AG04450 (cell line): ENCODE results near the gene MYO1E. TPM values are rescaled to one million over a fixed set of nuclear protein-coding genes. Genes with fewer than 3 reads are reported as not detected.

Source experiments
- CTCF ChIA-PET: fragments of 300-600, 350-600 bp; formaldehyde crosslinking; extraction: SDS; loops from one replicate; lab custom pipeline; 2022; ENCODE audit warnings: antibody characterized with exemption, inconsistent platforms; lab: Charles Lee
- POLR2A ChIA-PET: fragments of 350-600 bp; formaldehyde crosslinking; extraction: SDS; loops from one replicate; lab custom pipeline; 2021; ENCODE audit warnings: antibody characterized with exemption, inconsistent platforms; lab: Yijun Ruan, JAX
- DNase-seq: peaks from one replicate; pipeline ENCODE4 v3.0.0-alpha.2; 2011; ENCODE audit warnings: low read depth, low spot score
- H3K27ac ChIP-seq: one replicate; pipeline ENCODE4 v1.5.1; 2012; ENCODE audit warnings: low read depth, low read length, control low read depth
- H3K27me3 ChIP-seq: one replicate; pipeline ENCODE4 v1.6.0; 2012; ENCODE audit warnings: low read length; ENCODE audit not compliant: control insufficient read depth, insufficient read depth
- H3K4me3 ChIP-seq: 2 replicates; pipeline ENCODE4 v1.5.1; 2011; ENCODE audit warnings: mild to moderate bottlenecking, low read depth, low read length, control low read depth
- H3K9me3 ChIP-seq: 2 replicates; pipeline ENCODE4 v1.5.1; 2012; ENCODE audit warnings: low read length; ENCODE audit not compliant: control insufficient read depth, insufficient read depth
- polyA plus RNA-seq: library from polyadenylated mRNA; depleted of rRNA; stranded (reverse); fragments of >200 nt; gene quantifications from 2 replicates; pipeline ENCODE4 v1.2.3, GENCODE V29; 2011
- TF ChIP-seq, protein P1 (sequence below): IDR thresholded peaks from 2 replicates; pipeline ENCODE4 v1.5.1; 2011; ENCODE audit warnings: low read depth, low read length, control low read depth, inconsistent platforms

The MYO1E gene
- polyA plus RNA-seq, 1 experiment, result 49.1 TPM

DNA sequence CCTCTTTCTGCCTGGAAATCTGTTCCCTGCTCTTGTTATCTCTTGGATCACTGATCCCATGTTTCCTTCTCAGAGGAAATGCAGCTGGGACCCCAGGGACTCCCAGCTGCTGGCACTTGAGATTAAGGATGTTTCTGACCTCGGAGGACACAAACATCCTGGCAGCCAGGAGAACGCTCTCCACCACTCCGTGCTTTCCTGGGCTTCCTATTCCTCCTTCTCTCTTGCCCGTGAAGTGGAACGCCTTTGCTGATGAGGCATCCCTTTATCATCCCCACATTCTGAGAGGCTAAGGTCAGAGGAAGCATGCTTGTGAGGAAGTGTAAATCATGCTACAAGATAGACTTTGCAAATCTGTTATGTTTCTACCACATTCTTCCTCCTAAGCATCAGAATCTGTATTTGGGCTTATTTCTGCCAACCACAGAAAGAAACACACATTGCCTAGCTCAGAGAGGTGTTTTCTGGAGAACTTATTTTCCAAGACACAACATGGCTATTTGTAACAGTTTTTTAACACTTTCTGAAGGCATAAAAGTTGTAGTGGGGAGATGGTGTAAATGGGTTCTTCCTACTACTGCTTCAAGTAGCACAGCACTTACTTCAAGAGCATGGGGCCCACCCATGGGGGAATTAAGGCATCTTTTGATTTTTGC lies 191.6 kb downstream of the MYO1E start:
- H3K9me3 ChIP-seq, result peaks cover 18% of the 10 kb centered on the region
- no peak overlapping the region for H3K4me3 ChIP-seq
- no peak for DNase-seq
- H3K27me3 ChIP-seq, result no peaks in the 10 kb centered on the region
- ChIA-PET POLR2A (no interaction called here), CTCF (no interaction called here)
- TF ChIP-seq, protein P1, sequence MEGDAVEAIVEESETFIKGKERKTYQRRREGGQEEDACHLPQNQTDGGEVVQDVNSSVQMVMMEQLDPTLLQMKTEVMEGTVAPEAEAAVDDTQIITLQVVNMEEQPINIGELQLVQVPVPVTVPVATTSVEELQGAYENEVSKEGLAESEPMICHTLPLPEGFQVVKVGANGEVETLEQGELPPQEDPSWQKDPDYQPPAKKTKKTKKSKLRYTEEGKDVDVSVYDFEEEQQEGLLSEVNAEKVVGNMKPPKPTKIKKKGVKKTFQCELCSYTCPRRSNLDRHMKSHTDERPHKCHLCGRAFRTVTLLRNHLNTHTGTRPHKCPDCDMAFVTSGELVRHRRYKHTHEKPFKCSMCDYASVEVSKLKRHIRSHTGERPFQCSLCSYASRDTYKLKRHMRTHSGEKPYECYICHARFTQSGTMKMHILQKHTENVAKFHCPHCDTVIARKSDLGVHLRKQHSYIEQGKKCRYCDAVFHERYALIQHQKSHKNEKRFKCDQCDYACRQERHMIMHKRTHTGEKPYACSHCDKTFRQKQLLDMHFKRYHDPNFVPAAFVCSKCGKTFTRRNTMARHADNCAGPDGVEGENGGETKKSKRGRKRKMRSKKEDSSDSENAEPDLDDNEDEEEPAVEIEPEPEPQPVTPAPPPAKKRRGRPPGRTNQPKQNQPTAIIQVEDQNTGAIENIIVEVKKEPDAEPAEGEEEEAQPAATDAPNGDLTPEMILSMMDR, result no peak
- H3K27ac ChIP-seq, result no peak overlapping the region

DNA sequence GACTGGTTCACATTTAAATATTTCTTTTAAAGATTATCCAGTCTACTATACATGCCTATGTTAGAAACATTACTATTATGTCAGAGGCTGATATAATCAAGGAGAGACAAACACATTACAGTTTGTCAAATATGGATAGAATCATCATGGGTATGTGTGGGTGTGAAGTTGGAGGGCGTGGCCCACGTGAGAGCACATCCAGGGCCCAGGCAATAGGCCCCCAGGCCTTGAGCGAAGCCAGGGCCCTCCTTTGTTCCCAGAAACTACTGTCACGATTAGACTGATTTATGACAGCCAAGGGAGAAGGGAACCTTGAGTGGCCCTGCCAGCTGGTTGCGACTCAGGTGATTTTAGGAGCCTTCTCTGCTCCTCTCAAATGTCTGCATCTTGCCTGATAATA lies 193.0 kb downstream of the MYO1E start:
- Histone ChIP-seq H3K27me3 (no peaks in the 10 kb centered on the region), H3K9me3 (peaks cover 18% of the 10 kb centered on the region), H3K4me3 (no peak overlapping the region), H3K27ac (no peak overlapping the region)
- POLR2A ChIA-PET, result no interaction called here
- DNase-seq, result no peak
- TF ChIP-seq, protein P1, result no peak
- CTCF ChIA-PET, result interaction anchor here (0.7 kb wide), 1 partner anchor 672 kb away, joined by 3 read pairs; no protein-coding TSS in a partner anchor

DNA sequence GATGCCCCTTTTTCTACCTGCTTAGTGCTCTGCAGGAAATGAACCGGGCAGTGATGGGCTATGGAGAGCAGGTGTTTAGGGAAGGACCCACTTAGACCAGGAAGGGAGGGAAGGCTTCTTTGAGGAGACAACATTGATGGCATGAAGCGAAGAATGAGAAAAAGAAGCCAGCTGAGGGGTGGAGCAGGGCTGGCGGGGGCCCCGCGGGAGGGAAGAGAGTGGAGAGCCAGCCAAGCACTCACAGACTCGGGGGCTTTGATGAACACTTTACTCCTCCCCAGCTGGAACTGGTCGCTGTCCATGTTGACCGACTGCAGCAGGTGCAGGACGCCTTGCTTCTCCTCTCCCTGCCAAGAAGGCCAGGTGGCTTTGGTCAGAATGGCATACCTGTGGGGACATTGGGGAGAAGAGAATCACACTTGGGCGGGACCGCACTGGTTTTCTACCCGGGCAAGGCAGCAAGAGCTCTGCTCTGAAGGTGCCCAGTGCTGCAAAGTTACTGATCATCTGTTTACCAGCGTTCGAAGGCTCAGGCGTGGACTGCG lies 194.4 kb downstream of the MYO1E start:
- H3K27me3 ChIP-seq, result no peaks in the 10 kb centered on the region
- ChIA-PET POLR2A (no interaction called here), CTCF (interaction anchor here (1.3 kb wide), 1 partner anchor 351 kb away, joined by 4 read pairs; no protein-coding TSS in a partner anchor)
- TF ChIP-seq, protein P1, result no peak
- DNase-seq, result no peak
- H3K27ac ChIP-seq, result no peak overlapping the region
- no peak overlapping the region for H3K4me3 ChIP-seq
- peaks cover 18% of the 10 kb centered on the region for H3K9me3 ChIP-seq

DNA sequence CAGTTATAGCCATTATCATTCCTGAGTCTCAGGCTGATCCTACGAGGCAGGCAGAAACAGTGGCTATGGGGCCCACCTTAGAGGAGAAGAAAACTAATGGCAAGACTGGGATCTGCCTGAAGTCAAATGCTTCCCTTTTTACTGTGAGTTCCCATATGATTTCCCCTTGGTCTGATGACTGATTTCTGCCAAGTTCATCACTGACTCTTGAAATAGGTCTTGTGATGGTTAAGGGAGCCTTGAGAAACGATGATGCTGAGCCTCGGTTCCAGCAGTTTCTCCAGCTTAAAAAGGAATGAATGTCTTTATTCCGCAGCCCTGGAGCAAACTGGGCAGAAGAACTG lies 195.4 kb downstream of the MYO1E start:
- DNase-seq, result no peak
- Histone ChIP-seq H3K27ac (no peak overlapping the region), H3K27me3 (no peaks in the 10 kb centered on the region), H3K9me3 (peaks cover 10% of the 10 kb centered on the region), H3K4me3 (no peak overlapping the region)
- TF ChIP-seq, protein P1, result no peak
- CTCF ChIA-PET, result interaction anchor here (1.3 kb wide), 1 partner anchor 352 kb away, joined by 4 read pairs; no protein-coding TSS in a partner anchor
- POLR2A ChIA-PET, result no interaction called here

DNA sequence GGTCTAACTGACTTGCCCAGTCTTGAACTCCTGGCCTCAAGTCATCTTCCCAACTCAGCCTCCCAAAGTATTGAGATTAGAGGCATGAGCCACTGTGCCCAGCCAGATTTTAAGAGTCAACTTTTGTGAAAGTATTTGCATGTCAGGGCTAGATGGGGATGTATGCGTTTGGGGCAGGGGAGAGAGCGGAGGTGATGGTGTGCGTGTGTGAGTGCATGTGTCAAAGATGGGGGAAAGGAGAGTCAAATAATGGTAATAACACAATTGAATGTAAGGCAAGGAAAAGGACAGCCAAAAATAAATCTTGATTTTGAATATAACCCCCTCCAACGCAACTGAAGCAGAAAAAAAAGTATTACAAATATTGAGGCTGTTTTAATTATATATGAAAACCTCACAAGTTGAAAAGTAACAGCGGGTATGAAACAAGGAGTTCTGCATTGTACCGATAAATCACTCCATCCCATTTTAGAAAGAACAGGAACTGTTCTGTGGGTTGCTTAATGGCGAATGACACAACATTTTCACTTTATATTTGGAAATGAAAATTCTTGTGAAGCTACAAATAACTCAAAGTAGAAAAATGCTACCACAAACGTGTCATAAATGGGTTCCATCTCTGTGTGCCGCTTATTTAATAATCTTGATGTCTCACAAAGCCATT lies 195.9 kb downstream of the MYO1E start:
- TF ChIP-seq, protein P1, result no peak
- Histone ChIP-seq H3K9me3 (peaks cover 5% of the 10 kb centered on the region; the same call in 1 of the 2 replicates), H3K27ac (peak overlapping the region; percentile 81), H3K4me3 (no peak overlapping the region), H3K27me3 (no peaks in the 10 kb centered on the region)
- CTCF ChIA-PET, result interaction anchor here (1.3 kb wide), 1 partner anchor 352 kb away, joined by 4 read pairs; no protein-coding TSS in a partner anchor
- POLR2A ChIA-PET, result no interaction called here
- no peak for DNase-seq
